SK-N-SH (cell line): ENCODE data around the gene GIPC2. TPM values are rescaled to one million over a fixed set of nuclear protein-coding genes. Genes with fewer than 3 reads are reported as not detected.
A peak's percentile ranks its signal among the peaks of the same experiment; 100 is the strongest.

Experiments
- CTCF ChIA-PET: fragments of 300-600, 350-600 bp; formaldehyde crosslinking; extraction: SDS; loops from one replicate; lab custom pipeline; 2021; lab: Yijun Ruan, JAX
- POLR2A ChIA-PET: fragments of 350-600 bp; sonication (Branson Sonifier 250); formaldehyde crosslinking; extraction: SDS; loops from one replicate; lab custom pipeline; 2020; ENCODE audit warnings: antibody characterized with exemption, inconsistent platforms; lab: Yijun Ruan, JAX
- DNase-seq: peaks from one replicate; pipeline ENCODE4 v3.0.0; 2012
- H2AFZ ChIP-seq: fragments of 200-600 bp; sonication (generic); 2 replicates; pipeline ENCODE4 v1.8.1; 2016; ENCODE audit warnings: antibody characterized with exemption, mild to moderate bottlenecking, low read depth
- H3F3A ChIP-seq: fragments of 200-600 bp; sonication (generic); replicated peaks from 2 replicates; pipeline ENCODE3; 2016; ENCODE audit warnings: antibody characterized with exemption, mild to moderate bottlenecking; ENCODE audit not compliant: insufficient read depth
- H3K27ac ChIP-seq, 2 experiments: fragments of 200-500 bp in 1 of 2; fragments of 200-600 bp in 1 of 2; sonication (Bioruptor generic) in 1 of 2; sonication (generic), shearing (Covaris generic) in 1 of 2; 2 replicates each; pipeline versions ENCODE4 v1.5.1 to v1.6.1; 2014 to 2016; ENCODE audit warnings: low read depth in 2 of 2, inconsistent platforms in 1 of 2, low read length in 1 of 2, mild to moderate bottlenecking in 1 of 2, mixed read lengths in 1 of 2
- H3K27me3 ChIP-seq: fragments of 200-600 bp; sonication (generic), shearing (Covaris generic); 2 replicates; pipeline ENCODE4 v1.6.1; 2016; ENCODE audit warnings: mixed run types; ENCODE audit not compliant: insufficient read depth
- H3K36me3 ChIP-seq, 2 experiments: fragments of 200-500 bp in 1 of 2; fragments of 200-600 bp in 1 of 2; sonication (Bioruptor generic) in 1 of 2; sonication (generic) in 1 of 2; replicated peaks in 1 of 2; 2 replicates each; pipeline versions ENCODE3 to v1.5.1; 2014 to 2016; ENCODE audit warnings: low read length in 1 of 2, mild to moderate bottlenecking in 1 of 2; ENCODE audit not compliant: insufficient read depth in 2 of 2, control insufficient read depth in 1 of 2
- H3K4me1 ChIP-seq, 2 experiments: fragments of 200-500 bp in 1 of 2; fragments of 200-600 bp in 1 of 2; sonication (Bioruptor generic) in 1 of 2; sonication (generic), shearing (Covaris generic) in 1 of 2; 2 replicates each; pipeline versions ENCODE4 v1.5.1 to v1.6.1; 2014 to 2016; ENCODE audit warnings: low read depth in 1 of 2, low read length in 1 of 2, mixed run types in 1 of 2; ENCODE audit not compliant: insufficient read depth in 2 of 2, control insufficient read depth in 1 of 2
- H3K4me2 ChIP-seq: fragments of 200-600 bp; sonication (generic), shearing (Covaris generic); 2 replicates; pipeline ENCODE4 v1.6.1; 2017; ENCODE audit warnings: mixed run types
- H3K4me3 ChIP-seq, 2 experiments: fragments of 200-500 bp in 1 of 2; fragments of 200-600 bp in 1 of 2; sonication (Bioruptor generic) in 1 of 2; sonication (generic), shearing (Covaris generic) in 1 of 2; 2 replicates each; pipeline versions ENCODE4 v1.5.1 to v1.8.1; 2014 to 2016; ENCODE audit warnings: low read depth in 2 of 2, inconsistent platforms in 1 of 2, low read length in 1 of 2, mild to moderate bottlenecking in 1 of 2, mixed read lengths in 1 of 2, moderate library complexity in 1 of 2
- H3K79me2 ChIP-seq: fragments of 200-600 bp; sonication (generic); 2 replicates; pipeline ENCODE4 v1.8.1; 2017; ENCODE audit warnings: mild to moderate bottlenecking; ENCODE audit not compliant: insufficient read depth
- H3K9ac ChIP-seq: fragments of 200-600 bp; sonication (generic); 2 replicates; pipeline ENCODE4 v1.6.1; 2017; ENCODE audit warnings: mixed run types
- H3K9me2 ChIP-seq: fragments of 200-600 bp; sonication (generic); 2 replicates; pipeline ENCODE4 v1.6.1; 2017; ENCODE audit warnings: mixed run types
- H3K9me3 ChIP-seq: fragments of 200-600 bp; sonication (generic); 2 replicates; pipeline ENCODE4 v1.6.1; 2017; ENCODE audit warnings: mixed run types, mild to moderate bottlenecking, moderate library complexity
- H4K20me1 ChIP-seq: fragments of 200-600 bp; sonication (generic); 2 replicates; pipeline ENCODE4 v1.6.1; 2017; ENCODE audit warnings: mild to moderate bottlenecking, mixed run types; ENCODE audit not compliant: insufficient read depth
- CTCF ChIP-seq: fragments of 200-600 bp; sonication (generic); IDR thresholded peaks from 2 replicates; pipeline ENCODE4 v1.6.1; 2017; ENCODE audit warnings: antibody characterized with exemption, mild to moderate bottlenecking, moderate library complexity
- EZH2phosphoT487 ChIP-seq: fragments of 200-600 bp; sonication (generic); IDR thresholded peaks from 2 replicates; pipeline ENCODE4 v1.6.1; 2017; ENCODE audit warnings: low read depth, mixed run types, mild to moderate bottlenecking, antibody characterized with exemption, moderate library complexity, borderline replicate concordance
- FOSL2 ChIP-seq: IDR thresholded peaks from 2 replicates; pipeline ENCODE4 v1.4.0; 2012; ENCODE audit warnings: low read depth, mild to moderate bottlenecking, moderate library complexity, borderline replicate concordance
- IRF3 ChIP-seq: fragments of 150-350 bp; IDR thresholded peaks from 2 replicates; pipeline ENCODE4 v1.6.1; 2016; ENCODE audit warnings: mild to moderate bottlenecking, low read depth, low read length
- JUND ChIP-seq: IDR thresholded peaks from 2 replicates; pipeline ENCODE4 v1.4.0; 2012
- MEF2A ChIP-seq: IDR thresholded peaks from 2 replicates; pipeline ENCODE4 v1.4.0; 2012; ENCODE audit warnings: low read depth, borderline replicate concordance
- MXI1 ChIP-seq: IDR thresholded peaks from 2 replicates; pipeline ENCODE4 v1.6.1; 2012; ENCODE audit warnings: mild to moderate bottlenecking, low read depth, low read length, improper control_type of control experiment
- NRF1 ChIP-seq: IDR thresholded peaks from 2 replicates; pipeline ENCODE4 v1.6.1; 2012; ENCODE audit warnings: low read depth, mild to moderate bottlenecking, low read length
- POLR2AphosphoS5 ChIP-seq: IDR thresholded peaks from 2 replicates; pipeline ENCODE4 v1.6.1; 2012; ENCODE audit warnings: low read depth, low read length
- RAD21 ChIP-seq: IDR thresholded peaks from 2 replicates; pipeline ENCODE4 v1.6.1; 2012; ENCODE audit warnings: mild to moderate bottlenecking, low read length
- RFX5 ChIP-seq: IDR thresholded peaks from 2 replicates; pipeline ENCODE4 v1.6.1; 2012; ENCODE audit warnings: mild to moderate bottlenecking, improper control_type of control experiment, low read length
- TAF1 ChIP-seq: IDR thresholded peaks from 2 replicates; pipeline ENCODE4 v1.6.1; 2012; ENCODE audit warnings: low read depth, mild to moderate bottlenecking, low read length, moderate library complexity, borderline replicate concordance
- TCF12 ChIP-seq: IDR thresholded peaks from 2 replicates; pipeline ENCODE4 v1.4.0; 2012
- USF1 ChIP-seq: IDR thresholded peaks from 2 replicates; pipeline ENCODE4 v1.4.0; 2012; ENCODE audit warnings: low read depth, borderline replicate concordance
- ZBTB33 ChIP-seq: IDR thresholded peaks from 2 replicates; pipeline ENCODE4 v1.4.0; 2012; ENCODE audit warnings: low read depth, borderline replicate concordance
- WGBS: methylation state at CpG from one replicate; pipeline ENCODE4 v1.1.6; 2017; ENCODE audit warnings: low lambda C conversion rate; 5-methylcytosine and 5-hydroxymethylcytosine counted together
- polyA plus RNA-seq, 3 experiments: library from polyadenylated mRNA; depleted of rRNA; stranded (reverse); fragments of >200 nt; gene quantifications; 2 replicates each; pipeline ENCODE4 v1.2.3, GENCODE V29; 2012

Gene GIPC2
- polyA plus RNA-seq, 1 of the 3 experiments (the other 2 are of a cell fraction) = 0.02 TPM

- H3K4me3 ChIP-seq = peak overlapping the region in 1 of 2 experiments; percentile 44; a peak in 1 of 4 replicates
- no peak overlapping the region for H3K9ac ChIP-seq
- POLR2A ChIA-PET = no interaction called here
- no peaks in the 10 kb centered on the region; the same call in 1 of the 2 replicates for H4K20me1 ChIP-seq
- 92% methylated on average over 3 of the region's 3 CpGs for WGBS
- peaks cover 10 to 33% of the 10 kb centered on the region in 2 experiments for H3K36me3 ChIP-seq
- CTCF ChIA-PET = interaction anchor here (0.6 kb wide), 1 partner anchor 66 kb away, joined by 3 read pairs; no protein-coding TSS in a partner anchor
- no peak for DNase-seq
- H3K9me3 ChIP-seq = no peaks in the 10 kb centered on the region
- H3K9me2 ChIP-seq = no peaks in the 10 kb centered on the region
- no peaks in the 10 kb centered on the region for H3K27me3 ChIP-seq
- peaks cover 18% of the 10 kb centered on the region for H3F3A ChIP-seq
- peak overlapping the region; percentile 39; the same call in 1 of the 2 replicates for H3K4me2 ChIP-seq
- no peak overlapping the region for H3K27ac ChIP-seq
- TF ChIP-seq MXI1 (no peak), EZH2phosphoT487 (no peak), TCF12 (no peak), ZBTB33 (no peak), MEF2A (no peak), JUND (no peak), RFX5 (no peak), RAD21 (no peak), NRF1 (no peak), FOSL2 (no peak), TAF1 (no peak), POLR2AphosphoS5 (no peak), USF1 (no peak), CTCF (no peak), IRF3 (no peak)
- TF ChIP-seq, all 33 proteins: peak for 0
- H2AFZ ChIP-seq = no peak overlapping the region
- no peaks in the 10 kb centered on the region; a peak in 2 of 4 replicates for H3K4me1 ChIP-seq
- peaks cover 91% of the 10 kb centered on the region for H3K79me2 ChIP-seq
These were observed 35.9 kb upstream of the GIPC2 start for GRCh38 chr1:78009836-78010235.
